Hepatocyte (in vitro differentiated cells): ENCODE measurements around the gene STRA6.

ENCODE experiments used
- CTCF ChIP-seq: fragments of 200-600 bp; sonication (generic); IDR thresholded peaks from 2 replicates; pipeline ENCODE4 v1.5.1; 2016; ENCODE audit warnings: antibody characterized with exemption, mild to moderate bottlenecking; ENCODE audit not compliant: poor library complexity
- EZH2 ChIP-seq: fragments of 200-600 bp; sonication (generic); IDR thresholded peaks from 2 replicates; pipeline ENCODE4 v1.6.1; 2016; ENCODE audit warnings: antibody characterized with exemption, mild to moderate bottlenecking, borderline replicate concordance

GRCh38 chr15:74234598-74234875, 31.9 kb upstream of the STRA6 start:
- TF ChIP-seq CTCF (no peak), EZH2 (no peak)
